Astrocyte (in vitro differentiated cells and primary cell): Measurements from ENCODE around the gene SPOCK1. TPM values are rescaled to one million over a fixed set of nuclear protein-coding genes. Genes with fewer than 3 reads are reported as not detected.

ENCODE experiments used
- DNase-seq: peaks from one replicate; pipeline ENCODE4 v3.0.0-alpha.2; 2010; ENCODE audit warnings: low read depth
- FAIRE-seq: peaks from 2 replicates; lab custom pipeline; 2011; peaks lifted over from hg19 to GRCh38; lab: Jason Lieb, UNC
- H2AFZ ChIP-seq: 2 replicates; pipeline ENCODE4 v1.6.0; 2012; ENCODE audit warnings: low read depth, low read length, inconsistent platforms
- H3K27ac ChIP-seq: 2 replicates; pipeline ENCODE4 v1.5.1; 2011; ENCODE audit warnings: low read depth, low read length, inconsistent platforms
- H3K27me3 ChIP-seq: 2 replicates; pipeline ENCODE4 v1.6.0; 2011; ENCODE audit warnings: low read length, inconsistent platforms; ENCODE audit not compliant: insufficient read depth
- H3K36me3 ChIP-seq: 2 replicates; pipeline ENCODE4 v1.5.1; 2011; ENCODE audit warnings: low read length, inconsistent platforms; ENCODE audit not compliant: insufficient read depth
- H3K4me1 ChIP-seq: 2 replicates; pipeline ENCODE4 v1.5.1; 2011; ENCODE audit warnings: low read length, inconsistent platforms; ENCODE audit not compliant: insufficient read depth
- H3K4me2 ChIP-seq: 2 replicates; pipeline ENCODE4 v1.6.0; 2012; ENCODE audit warnings: low read length, inconsistent platforms
- H3K4me3 ChIP-seq: 2 replicates; pipeline ENCODE4 v1.5.1; 2011; ENCODE audit warnings: low read depth, mild to moderate bottlenecking, low read length, inconsistent platforms; ENCODE audit not compliant: insufficient read depth
- H3K79me2 ChIP-seq: 2 replicates; pipeline ENCODE4 v1.6.0; 2012; ENCODE audit warnings: mild to moderate bottlenecking, low read length, inconsistent platforms; ENCODE audit not compliant: insufficient read depth
- H3K9ac ChIP-seq: 2 replicates; pipeline ENCODE4 v1.6.0; 2012; ENCODE audit warnings: mild to moderate bottlenecking, low read length, inconsistent platforms
- H3K9me3 ChIP-seq: 2 replicates; pipeline ENCODE4 v1.5.1; 2012; ENCODE audit warnings: low read depth, mild to moderate bottlenecking, low read length, inconsistent platforms; ENCODE audit not compliant: insufficient read depth
- H4K20me1 ChIP-seq: 2 replicates; pipeline ENCODE4 v1.6.0; 2012; ENCODE audit warnings: low read length, inconsistent platforms; ENCODE audit not compliant: insufficient read depth
- H3K27ac Mint-ChIP-seq: one replicate; pipeline ENCODE4 v1.8.0; 2021; ENCODE audit warnings: mild to moderate bottlenecking, mixed read lengths; ENCODE audit not compliant: unreplicated experiment
- H3K27me3 Mint-ChIP-seq: one replicate; pipeline ENCODE4 v1.8.0; 2021; ENCODE audit warnings: low read depth, mixed read lengths; ENCODE audit not compliant: unreplicated experiment
- H3K36me3 Mint-ChIP-seq: one replicate; pipeline ENCODE4 v1.8.0; 2021; ENCODE audit warnings: low read depth, mixed read lengths; ENCODE audit not compliant: unreplicated experiment
- H3K4me1 Mint-ChIP-seq: one replicate; pipeline ENCODE4 v1.8.0; 2021; ENCODE audit warnings: low read depth, mixed read lengths; ENCODE audit not compliant: unreplicated experiment
- H3K4me3 Mint-ChIP-seq: one replicate; pipeline ENCODE4 v1.8.0; 2021; ENCODE audit warnings: mild to moderate bottlenecking, moderate library complexity, mixed read lengths; ENCODE audit not compliant: unreplicated experiment
- H3K9me3 Mint-ChIP-seq: one replicate; pipeline ENCODE4 v1.8.0; 2021; ENCODE audit warnings: mild to moderate bottlenecking, mixed read lengths; ENCODE audit not compliant: unreplicated experiment
- CTCF ChIP-seq: IDR thresholded peaks from 2 replicates; pipeline ENCODE4 v1.5.1; 2011; ENCODE audit warnings: low read depth, mild to moderate bottlenecking, inconsistent platforms, low read length, moderate library complexity; ENCODE audit not compliant: insufficient read depth
- EZH2 ChIP-seq: IDR thresholded peaks from 2 replicates; pipeline ENCODE4 v1.6.1; 2012; ENCODE audit warnings: mild to moderate bottlenecking, low read length, inconsistent platforms; ENCODE audit not compliant: insufficient read depth
- total RNA-seq: library from RNA; stranded (reverse); gene quantifications from 2 replicates; pipeline ENCODE4 v1.2.1, GENCODE V29; 2021

SPOCK1 gene
- total RNA-seq, 1 donor from 2014 or later: 53.5 TPM

GRCh38 chr5:137375741-137376526, 123.2 kb downstream of the SPOCK1 start:
- no peaks in the 10 kb centered on the region for H3K4me1 Mint-ChIP-seq
- H3K27me3 ChIP-seq: no peaks in the 10 kb centered on the region
- TF ChIP-seq CTCF (no peak), EZH2 (no peak)
- H3K27ac ChIP-seq: no peak overlapping the region
- no peak overlapping the region for H3K27ac Mint-ChIP-seq
- H3K9me3 Mint-ChIP-seq: peaks cover 3% of the 10 kb centered on the region
- H3K36me3 ChIP-seq: no peaks in the 10 kb centered on the region
- H3K27me3 Mint-ChIP-seq: peaks cover 3% of the 10 kb centered on the region
- no peak for FAIRE-seq
- H3K9ac ChIP-seq: no peak overlapping the region
- peaks cover 2% of the 10 kb centered on the region for H3K36me3 Mint-ChIP-seq
- H3K4me2 ChIP-seq: no peak overlapping the region
- H3K4me3 Mint-ChIP-seq: no peak overlapping the region
- H3K4me3 ChIP-seq: no peak overlapping the region
- peaks cover 17% of the 10 kb centered on the region for H3K4me1 ChIP-seq
- DNase-seq: no peak
- H3K9me3 ChIP-seq: no peaks in the 10 kb centered on the region
- peaks cover 46% of the 10 kb centered on the region for H4K20me1 ChIP-seq
- no peak overlapping the region for H2AFZ ChIP-seq
- peaks cover 31% of the 10 kb centered on the region for H3K79me2 ChIP-seq

GRCh38 chr5:137374110-137374714, 124.9 kb downstream of the SPOCK1 start:
- Mint-ChIP-seq H3K9me3 (no peaks in the 10 kb centered on the region), H3K27me3 (peaks cover 3% of the 10 kb centered on the region), H3K27ac (no peak overlapping the region), H3K4me1 (peaks cover 9% of the 10 kb centered on the region), H3K36me3 (peaks cover 2% of the 10 kb centered on the region), H3K4me3 (no peak overlapping the region)
- TF ChIP-seq CTCF (no peak), EZH2 (no peak)
- Histone ChIP-seq H3K27me3 (no peaks in the 10 kb centered on the region), H3K9me3 (no peaks in the 10 kb centered on the region), H4K20me1 (peaks cover 46% of the 10 kb centered on the region), H3K36me3 (no peaks in the 10 kb centered on the region), H3K4me1 (peaks cover 31% of the 10 kb centered on the region), H3K4me3 (no peak overlapping the region), H2AFZ (no peak overlapping the region), H3K79me2 (peaks cover 26% of the 10 kb centered on the region), H3K4me2 (no peak overlapping the region), H3K9ac (no peak overlapping the region), H3K27ac (no peak overlapping the region)
- DNase-seq: no peak
- no peak for FAIRE-seq

- Mint-ChIP-seq H3K36me3 (peaks cover 2% of the 10 kb centered on the region), H3K9me3 (no peaks in the 10 kb centered on the region), H3K4me3 (no peak overlapping the region), H3K27me3 (peaks cover 3% of the 10 kb centered on the region), H3K4me1 (peaks cover 9% of the 10 kb centered on the region), H3K27ac (no peak overlapping the region)
- Histone ChIP-seq H3K9me3 (no peaks in the 10 kb centered on the region), H2AFZ (no peak overlapping the region), H3K9ac (no peak overlapping the region), H3K36me3 (no peaks in the 10 kb centered on the region), H3K4me3 (no peak overlapping the region), H3K4me1 (peaks cover 31% of the 10 kb centered on the region), H3K27me3 (no peaks in the 10 kb centered on the region), H3K4me2 (no peak overlapping the region), H3K27ac (no peak overlapping the region), H3K79me2 (peaks cover 29% of the 10 kb centered on the region), H4K20me1 (peaks cover 39% of the 10 kb centered on the region)
- no peak for TF ChIP-seq EZH2
- TF ChIP-seq CTCF: no peak
- FAIRE-seq: peak; percentile 32
- DNase-seq: peak; percentile 69
Observed at GRCh38 chr5:137372773-137373160, 126.4 kb downstream of the SPOCK1 start.
